ENCODE measurements around the gene NUP210.

Gene NUP210

GRCh38 chr3:13299531-13300155 lies 120.5 kb downstream of the NUP210 start:
- no peak overlapping the region for H3K27ac ChIP-seq
- no peaks in the 10 kb centered on the region for H3K9me3 ChIP-seq (ENCODE audit: severe bottlenecking)
- TF ChIP-seq CTCF (IDR thresholded peaks at IDR 0.05; ENCODE audit: low read depth, low read length), result no peak
- DNase-seq, result no peak
- H3K36me3 ChIP-seq, result no peaks in the 10 kb centered on the region
- no peaks in the 10 kb centered on the region for H3K27me3 ChIP-seq (ENCODE audit: insufficient read depth, low read depth, severe bottlenecking)
- H3K4me3 ChIP-seq (ENCODE audit: low read depth, low read length), result no peak overlapping the region

- Histone ChIP-seq H3K27ac (peak overlapping the region; percentile 68), H3K36me3 (no peaks in the 10 kb centered on the region), H3K4me3 (ENCODE audit: low read depth, low read length) (no peak overlapping the region), H3K27me3 (ENCODE audit: insufficient read depth, low read depth, severe bottlenecking) (no peaks in the 10 kb centered on the region), H3K9me3 (ENCODE audit: severe bottlenecking) (no peaks in the 10 kb centered on the region)
- DNase-seq, result peak; percentile 43
- TF ChIP-seq CTCF (IDR thresholded peaks at IDR 0.05; ENCODE audit: low read depth, low read length), result no peak
Measured at GRCh38 chr3:13296662-13297061, 123.5 kb downstream of the NUP210 start.

- no peak overlapping the region for H3K4me3 ChIP-seq (ENCODE audit: low read depth, low read length)
- TF ChIP-seq CTCF (IDR thresholded peaks at IDR 0.05; ENCODE audit: low read depth, low read length), result no peak
- H3K36me3 ChIP-seq, result no peaks in the 10 kb centered on the region
- DNase-seq, result no peak
- H3K27ac ChIP-seq, result no peak overlapping the region
- H3K27me3 ChIP-seq (ENCODE audit: insufficient read depth, low read depth, severe bottlenecking), result no peaks in the 10 kb centered on the region
- H3K9me3 ChIP-seq (ENCODE audit: severe bottlenecking), result no peaks in the 10 kb centered on the region
Measured at GRCh38 chr3:13294442-13295351, 125.4 kb downstream of the NUP210 start.

- no peak overlapping the region for H3K4me3 ChIP-seq (ENCODE audit: low read depth, low read length)
- no peak for DNase-seq
- TF ChIP-seq CTCF (IDR thresholded peaks at IDR 0.05; ENCODE audit: low read depth, low read length), result no peak
- H3K27me3 ChIP-seq (ENCODE audit: insufficient read depth, low read depth, severe bottlenecking), result no peaks in the 10 kb centered on the region
- no peaks in the 10 kb centered on the region for H3K36me3 ChIP-seq
- H3K9me3 ChIP-seq (ENCODE audit: severe bottlenecking), result no peaks in the 10 kb centered on the region
- H3K27ac ChIP-seq, result no peak overlapping the region
Measured at GRCh38 chr3:13292375-13292774, 127.7 kb downstream of the NUP210 start.

GRCh38 chr3:13290941-13291340 lies 129.2 kb downstream of the NUP210 start:
- TF ChIP-seq CTCF (IDR thresholded peaks at IDR 0.05; ENCODE audit: low read depth, low read length), result no peak
- H3K9me3 ChIP-seq (ENCODE audit: severe bottlenecking), result peaks cover 3% of the 10 kb centered on the region
- no peak overlapping the region for H3K27ac ChIP-seq
- no peak overlapping the region for H3K4me3 ChIP-seq (ENCODE audit: low read depth, low read length)
- H3K36me3 ChIP-seq, result no peaks in the 10 kb centered on the region
- no peaks in the 10 kb centered on the region for H3K27me3 ChIP-seq (ENCODE audit: insufficient read depth, low read depth, severe bottlenecking)
- no peak for DNase-seq
